Parathyroid adenoma (tissue), 2 donors: ENCODE data around the gene LRCH1.
A peak's percentile ranks its signal among the peaks of the same experiment; 100 is the strongest.

Source experiments
- H2AFZ ChIP-seq: fragments of 300-600 bp; sonication (generic); one replicate; pipeline ENCODE4 v1.7.0; 2017; ENCODE audit warnings: antibody characterized with exemption, mild to moderate bottlenecking
- H3K27ac ChIP-seq: fragments of 300-600 bp; sonication (generic); one replicate; pipeline ENCODE4 v1.7.0; 2017
- H3K27me3 ChIP-seq: fragments of 300-600 bp; sonication (generic); one replicate; pipeline ENCODE4 v1.7.0; 2017; ENCODE audit warnings: low read length; ENCODE audit not compliant: control insufficient read depth, insufficient read depth
- H3K36me3 ChIP-seq: fragments of 300-600 bp; sonication (generic); one replicate; pipeline ENCODE4 v1.7.0; 2017; ENCODE audit warnings: low read length; ENCODE audit not compliant: control insufficient read depth, insufficient read depth
- H3K4me1 ChIP-seq: fragments of 300-600 bp; sonication (generic); one replicate; pipeline ENCODE4 v1.7.0; 2017; ENCODE audit warnings: control low read depth
- H3K4me2 ChIP-seq: fragments of 300-600 bp; sonication (generic); one replicate; pipeline ENCODE4 v1.7.0; 2017; ENCODE audit warnings: low read length
- H3K4me3 ChIP-seq: fragments of 300-600 bp; sonication (generic); one replicate; pipeline ENCODE4 v1.7.0; 2017; ENCODE audit warnings: low read depth, low read length
- H3K79me2 ChIP-seq: fragments of 300-600 bp; sonication (generic); one replicate; pipeline ENCODE4 v1.7.0; 2017; ENCODE audit warnings: control low read depth
- H3K9ac ChIP-seq: fragments of 300-600 bp; sonication (generic); one replicate; pipeline ENCODE4 v1.7.0; 2017; ENCODE audit warnings: mild to moderate bottlenecking
- H3K9me3 ChIP-seq: fragments of 300-600 bp; sonication (generic); one replicate; pipeline ENCODE4 v1.7.0; 2017; ENCODE audit warnings: low read length; ENCODE audit not compliant: control insufficient read depth
- CTCF ChIP-seq: fragments of 300-600 bp; sonication (generic); IDR thresholded peaks from one replicate; pipeline ENCODE4 v1.7.0; 2017; ENCODE audit warnings: antibody characterized with exemption, mild to moderate bottlenecking
- donor health status: primary hyperparathyroidism.

LRCH1 gene

GRCh38 chr13:46782066-46782465 lies 229.1 kb downstream of the LRCH1 start:
- Histone ChIP-seq H2AFZ (no peak overlapping the region), H3K9me3 (no peaks in the 10 kb centered on the region), H3K4me2 (no peak overlapping the region), H3K4me1 (no peaks in the 10 kb centered on the region), H3K27me3 (no peaks in the 10 kb centered on the region), H3K36me3 (no peaks in the 10 kb centered on the region), H3K27ac (no peak overlapping the region), H3K79me2 (no peaks in the 10 kb centered on the region), H3K4me3 (no peak overlapping the region), H3K9ac (no peak overlapping the region)
- no peak for TF ChIP-seq CTCF

GRCh38 chr13:46782691-46783090 lies 229.7 kb downstream of the LRCH1 start:
- H3K4me2 ChIP-seq = no peak overlapping the region
- H3K4me1 ChIP-seq = no peaks in the 10 kb centered on the region
- no peak overlapping the region for H3K27ac ChIP-seq

GRCh38 chr13:46783504-46783903 lies 230.5 kb downstream of the LRCH1 start:
- no peak for TF ChIP-seq CTCF
- no peak overlapping the region for H3K27ac ChIP-seq
- no peak overlapping the region for H3K4me3 ChIP-seq
- no peak overlapping the region for H3K4me2 ChIP-seq
- H3K27me3 ChIP-seq = no peaks in the 10 kb centered on the region
- H3K9ac ChIP-seq = no peak overlapping the region
- no peaks in the 10 kb centered on the region for H3K9me3 ChIP-seq
- H3K4me1 ChIP-seq = no peaks in the 10 kb centered on the region
- H3K79me2 ChIP-seq = no peaks in the 10 kb centered on the region
- no peaks in the 10 kb centered on the region for H3K36me3 ChIP-seq
- no peak overlapping the region for H2AFZ ChIP-seq

More at GRCh38 chr13:46782691-46783090, 229.7 kb downstream of the LRCH1 start:
- H3K79me2 ChIP-seq = no peaks in the 10 kb centered on the region
- no peaks in the 10 kb centered on the region for H3K36me3 ChIP-seq
- H2AFZ ChIP-seq = no peak overlapping the region
- TF ChIP-seq CTCF = no peak
- H3K9me3 ChIP-seq = no peaks in the 10 kb centered on the region
- no peak overlapping the region for H3K9ac ChIP-seq
- H3K27me3 ChIP-seq = no peaks in the 10 kb centered on the region
- no peak overlapping the region for H3K4me3 ChIP-seq

- no peak overlapping the region for H2AFZ ChIP-seq
- no peaks in the 10 kb centered on the region for H3K27me3 ChIP-seq
- no peaks in the 10 kb centered on the region for H3K4me1 ChIP-seq
- no peaks in the 10 kb centered on the region for H3K79me2 ChIP-seq
- TF ChIP-seq CTCF = no peak
- H3K4me2 ChIP-seq = no peak overlapping the region
- no peak overlapping the region for H3K27ac ChIP-seq
- no peak overlapping the region for H3K9ac ChIP-seq
- no peak overlapping the region for H3K4me3 ChIP-seq
- no peaks in the 10 kb centered on the region for H3K36me3 ChIP-seq
- H3K9me3 ChIP-seq = no peaks in the 10 kb centered on the region
Observed at GRCh38 chr13:46795321-46795720, 242.4 kb downstream of the LRCH1 start.

GRCh38 chr13:46796129-46796514 lies 243.2 kb downstream of the LRCH1 start:
- H3K36me3 ChIP-seq = no peaks in the 10 kb centered on the region
- no peaks in the 10 kb centered on the region for H3K27me3 ChIP-seq
- no peak overlapping the region for H3K27ac ChIP-seq
- peak overlapping the region; percentile 81 for H3K4me2 ChIP-seq
- H3K4me1 ChIP-seq = no peaks in the 10 kb centered on the region
- peak overlapping the region; percentile 85 for H2AFZ ChIP-seq
- H3K9me3 ChIP-seq = no peaks in the 10 kb centered on the region
- no peak overlapping the region for H3K9ac ChIP-seq
- H3K79me2 ChIP-seq = no peaks in the 10 kb centered on the region
- no peak for TF ChIP-seq CTCF
- H3K4me3 ChIP-seq = peak overlapping the region; percentile 81
